Measurements from ENCODE around the gene ELMOD3.
"Not testable (repeated sequence)": the region's sequence is repeated elsewhere in the genome, so short reads cannot be mapped to it uniquely, and the experiment has no call there.

Gene ELMOD3

GRCh38 chr2:85354286-85355072 is at the start of gene ELMOD3, which contains the start of gene RETSAT:
Gene ELMOD3 (plus strand): TSS chr2:85354769. CDS start chr2:85357199, 2,430 bp downstream.
Gene RETSAT (minus strand): TSS chr2:85354528. CDS start chr2:85354507, 21 bp downstream.
- peak; percentile 92 for DNase-seq (ENCODE audit: low read depth)

- no peak for DNase-seq (ENCODE audit: low read depth)
Measured at GRCh38 chr2:85307527-85307897, 47.1 kb upstream of the ELMOD3 start.

GRCh38 chr2:85308201-85308600 is 46.4 kb upstream of the ELMOD3 start:
- no peak for DNase-seq (ENCODE audit: low read depth)

- no peak for DNase-seq (ENCODE audit: low read depth)
Measured at GRCh38 chr2:85308896-85309555, 45.5 kb upstream of the ELMOD3 start.

GRCh38 chr2:85309699-85310321 is 44.8 kb upstream of the ELMOD3 start:
- no peak for DNase-seq (ENCODE audit: low read depth)

- no peak for DNase-seq (ENCODE audit: low read depth)
Measured at GRCh38 chr2:85310330-85310729, 44.2 kb upstream of the ELMOD3 start.

GRCh38 chr2:85312404-85312803 is 42.2 kb upstream of the ELMOD3 start:
- DNase-seq (ENCODE audit: low read depth) = no peak

GRCh38 chr2:85314884-85315242 is 39.7 kb upstream of the ELMOD3 start:
- DNase-seq (ENCODE audit: low read depth) = no peak

GRCh38 chr2:85315921-85316320 is 38.6 kb upstream of the ELMOD3 start:
- not testable (repeated sequence) for DNase-seq (ENCODE audit: low read depth)

GRCh38 chr2:85318222-85319074 is 36.1 kb upstream of the ELMOD3 start:
- peak; percentile 19 for DNase-seq (ENCODE audit: low read depth)

- no peak for DNase-seq (ENCODE audit: low read depth)
Measured at GRCh38 chr2:85319796-85320195, 34.8 kb upstream of the ELMOD3 start.

GRCh38 chr2:85323351-85323987 is 31.1 kb upstream of the ELMOD3 start:
- DNase-seq (ENCODE audit: low read depth) = no peak

- DNase-seq (ENCODE audit: low read depth) = not testable (repeated sequence)
Measured at GRCh38 chr2:85323988-85324367, 30.6 kb upstream of the ELMOD3 start.

GRCh38 chr2:85324639-85325465 is 29.7 kb upstream of the ELMOD3 start:
- no peak for DNase-seq (ENCODE audit: low read depth)

- no peak for DNase-seq (ENCODE audit: low read depth)
Measured at GRCh38 chr2:85325466-85325811, 29.1 kb upstream of the ELMOD3 start.

- DNase-seq (ENCODE audit: low read depth) = peak; percentile 16
Measured at GRCh38 chr2:85326406-85327159, 28.0 kb upstream of the ELMOD3 start.

GRCh38 chr2:85327160-85327821 is 27.3 kb upstream of the ELMOD3 start:
- DNase-seq (ENCODE audit: low read depth) = peak; percentile 37

GRCh38 chr2:85327822-85328617 is 26.5 kb upstream of the ELMOD3 start, which contains the start of gene TGOLN2:
Gene TGOLN2 (minus strand): TSS chr2:85327989. CDS start chr2:85327962, 27 bp downstream.
- peak; percentile 93 for DNase-seq (ENCODE audit: low read depth)
